ENCODE data around the gene CNKSR3.

- TF ChIP-seq, protein P1, sequence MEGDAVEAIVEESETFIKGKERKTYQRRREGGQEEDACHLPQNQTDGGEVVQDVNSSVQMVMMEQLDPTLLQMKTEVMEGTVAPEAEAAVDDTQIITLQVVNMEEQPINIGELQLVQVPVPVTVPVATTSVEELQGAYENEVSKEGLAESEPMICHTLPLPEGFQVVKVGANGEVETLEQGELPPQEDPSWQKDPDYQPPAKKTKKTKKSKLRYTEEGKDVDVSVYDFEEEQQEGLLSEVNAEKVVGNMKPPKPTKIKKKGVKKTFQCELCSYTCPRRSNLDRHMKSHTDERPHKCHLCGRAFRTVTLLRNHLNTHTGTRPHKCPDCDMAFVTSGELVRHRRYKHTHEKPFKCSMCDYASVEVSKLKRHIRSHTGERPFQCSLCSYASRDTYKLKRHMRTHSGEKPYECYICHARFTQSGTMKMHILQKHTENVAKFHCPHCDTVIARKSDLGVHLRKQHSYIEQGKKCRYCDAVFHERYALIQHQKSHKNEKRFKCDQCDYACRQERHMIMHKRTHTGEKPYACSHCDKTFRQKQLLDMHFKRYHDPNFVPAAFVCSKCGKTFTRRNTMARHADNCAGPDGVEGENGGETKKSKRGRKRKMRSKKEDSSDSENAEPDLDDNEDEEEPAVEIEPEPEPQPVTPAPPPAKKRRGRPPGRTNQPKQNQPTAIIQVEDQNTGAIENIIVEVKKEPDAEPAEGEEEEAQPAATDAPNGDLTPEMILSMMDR (IDR thresholded peaks at IDR 0.05; ENCODE audit: poor library complexity), result no peak
- no peak for TF ChIP-seq EZH2 (IDR thresholded peaks at IDR 0.05; ENCODE audit: borderline replicate concordance)
- TF ChIP-seq EZH2phosphoT487 (IDR thresholded peaks at IDR 0.05; ENCODE audit: low read depth, severe bottlenecking, unreplicated experiment), result no peak
Measured at GRCh38 chr6:154481521-154482013, 28.9 kb downstream of the CNKSR3 start.

Measured in hepatocyte (in vitro differentiated cells).